ELF-1 (cell line): ENCODE data around the gene EIF3B.
"Not testable (repeated sequence)": the region's sequence is repeated elsewhere in the genome, so short reads cannot be mapped to it uniquely, and the experiment has no call there.

ENCODE experiments used
- DNase-seq: peaks from one replicate; pipeline ENCODE4 v3.0.0-alpha.2; 2016; ENCODE audit warnings: low read depth, low spot score

Gene EIF3B

GRCh38 chr7:2399848-2400587, 45.4 kb downstream of the EIF3B start:
- peak; percentile 54 for DNase-seq

GRCh38 chr7:2402687-2403013, 48.0 kb downstream of the EIF3B start:
- DNase-seq, result no peak

GRCh38 chr7:2403014-2403717, 48.5 kb downstream of the EIF3B start, which contains the start of gene CHST12:
TSS of gene CHST12 (plus strand) at chr7:2403611. CDS start at chr7:2432640, 29,029 bp downstream.
- DNase-seq, result peak; percentile 95

- peak; percentile 59 for DNase-seq
Measured at GRCh38 chr7:2403718-2404648, 49.4 kb downstream of the EIF3B start.

GRCh38 chr7:2404714-2405119, 50.1 kb downstream of the EIF3B start:
- no peak for DNase-seq

GRCh38 chr7:2405201-2405600, 50.6 kb downstream of the EIF3B start:
- no peak for DNase-seq

GRCh38 chr7:2405601-2406345, 51.1 kb downstream of the EIF3B start:
- DNase-seq, result no peak

- no peak for DNase-seq
Measured at GRCh38 chr7:2409745-2410414, 55.3 kb downstream of the EIF3B start.

GRCh38 chr7:2411049-2411448, 56.4 kb downstream of the EIF3B start:
- no peak for DNase-seq

GRCh38 chr7:2411815-2412586, 57.4 kb downstream of the EIF3B start:
- no peak for DNase-seq

GRCh38 chr7:2412587-2413201, 58.1 kb downstream of the EIF3B start:
- no peak for DNase-seq

GRCh38 chr7:2416063-2416462, 61.4 kb downstream of the EIF3B start:
- DNase-seq, result no peak

- DNase-seq, result no peak
Measured at GRCh38 chr7:2416650-2417049, 62.0 kb downstream of the EIF3B start.

- not testable (repeated sequence) for DNase-seq
Measured at GRCh38 chr7:2417178-2417577, 62.6 kb downstream of the EIF3B start.

GRCh38 chr7:2417981-2418481, 63.4 kb downstream of the EIF3B start:
- DNase-seq, result no peak

GRCh38 chr7:2420216-2420933, 65.7 kb downstream of the EIF3B start:
- DNase-seq, result no peak

- no peak for DNase-seq
Measured at GRCh38 chr7:2421943-2422310, 67.3 kb downstream of the EIF3B start.

GRCh38 chr7:2425749-2426148, 71.1 kb downstream of the EIF3B start:
- DNase-seq, result no peak
